Spleen (tissue), 11 donors: Measurements from ENCODE around the gene FHIT. TPM values are rescaled to one million over a fixed set of nuclear protein-coding genes. Genes with fewer than 3 reads are reported as not detected.

Experiments
- DNase-seq: peaks from one replicate; pipeline ENCODE4 v3.0.0-alpha.2; 2020
- H3K27ac ChIP-seq, 8 donors: fragments of 200-600 bp; sonication (generic) in 7 of 8; 1 replicate in 4 of 8; 2 replicates in 4 of 8; pipeline versions ENCODE4 v1.5.0 to v1.8.0; 2016 to 2021; ENCODE audit warnings: inconsistent platforms in 4 of 8, mild to moderate bottlenecking in 4 of 8, moderate library complexity in 1 of 8
- H3K27me3 ChIP-seq, 7 donors: fragments of 200-600 bp; sonication (generic) in 6 of 7; replicated peaks in 1 of 7; 1 replicate in 4 of 7; 2 replicates in 3 of 7; pipeline versions ENCODE4 v1.5.0 to v1.8.0; 2016 to 2021; ENCODE audit warnings: inconsistent platforms in 3 of 7, mild to moderate bottlenecking in 1 of 7
- H3K36me3 ChIP-seq, 6 donors: fragments of 200-600 bp; sonication (generic) in 5 of 6; 1 replicate in 4 of 6; 2 replicates in 2 of 6; pipeline versions ENCODE4 v1.5.0 to v1.8.0; 2016 to 2021; ENCODE audit warnings: inconsistent platforms in 2 of 6
- H3K4me1 ChIP-seq, 6 donors: fragments of 200-600 bp; sonication (generic) in 5 of 6; 1 replicate in 3 of 6; 2 replicates in 3 of 6; pipeline versions ENCODE4 v1.5.0 to v1.8.0; 2016 to 2021; ENCODE audit warnings: inconsistent platforms in 3 of 6
- H3K4me3 ChIP-seq, 8 donors: fragments of 200-600 bp; sonication (generic) in 7 of 8; 1 replicate in 4 of 8; 2 replicates in 4 of 8; pipeline versions ENCODE4 v1.5.0 to v1.8.0; 2016 to 2021; ENCODE audit warnings: inconsistent platforms in 4 of 8, mild to moderate bottlenecking in 4 of 8, moderate library complexity in 2 of 8
- H3K9me3 ChIP-seq, 8 donors: fragments of 200-600 bp; sonication (generic) in 7 of 8; 1 replicate in 4 of 8; 2 replicates in 4 of 8; pipeline versions ENCODE4 v1.5.0 to v1.8.0; 2016 to 2021; ENCODE audit warnings: inconsistent platforms in 4 of 8
- POLR2A ChIP-seq, 3 donors: fragments of 450-650 bp; IDR thresholded peaks; one replicate each; pipeline ENCODE4 v1.5.1; 2017; ENCODE audit warnings: antibody characterized with exemption in 3 of 3, mild to moderate bottlenecking in 1 of 3
- POLR2AphosphoS5 ChIP-seq, 3 donors: sonication (generic); formaldehyde crosslinking; IDR thresholded peaks; one replicate each; pipeline ENCODE4 v1.5.1; 2017; ENCODE audit warnings: antibody characterized with exemption in 3 of 3
- WGBS, 5 donors: extraction: QIAGEN DNeasy Blood & Tissue Kit in 3 of 5; methylation state at CpG; one replicate each; pipeline versions ENCODE4 v1.1.5 to v1.1.7; 2013 to 2018; 5-methylcytosine and 5-hydroxymethylcytosine counted together
- intact Hi-C: fragments of 100-400 bp; cut with DNase I; formaldehyde crosslinking; loops from one replicate; pipeline ENCODE4 v1.15.0; 2023; ENCODE audit warnings: low total_unique reads
- polyA plus RNA-seq, 3 donors: library from polyadenylated mRNA; stranded (reverse); fragments of 200-250 nt; gene quantifications; one replicate each; pipeline ENCODE4 v1.2.1, GENCODE V29; 2013
- total RNA-seq, 7 donors: library from RNA; depleted of rRNA in 3 of 7; stranded (reverse); fragments of >200 nt in 3 of 7; fragmentation: NEBNext Ultra II Directional in 4 of 7; extraction: Animal tissue kit (Norgen Biotek cat#: 25700) in 4 of 7; gene quantifications; one replicate each; pipeline versions ENCODE4 v1.1.0 to v1.2.1, GENCODE V29; 2016 to 2021
- TF ChIP-seq, protein P1 (sequence below), 11 experiments: fragments of 200-600 bp in 7 of 11; fragments of 450-650 bp in 4 of 11; sonication (generic) in 4 of 11; IDR thresholded peaks in 8 of 11; conservative IDR thresholded peaks in 3 of 11; 1 replicate in 7 of 11; 2 replicates in 4 of 11; pipeline versions ENCODE4 v1.4.0 to v1.8.0; 2016 to 2021; ENCODE audit warnings: antibody characterized with exemption in 11 of 11, inconsistent platforms in 4 of 11, mild to moderate bottlenecking in 1 of 11
- donor health status: healthy with polysubstance abuse.
- donor health status: DM: no; HTN: no; CAD: no; lungs with moderate emphysema.
- donor health status: DM: no; HTN: no; CAD: no.
- donor health status: Bipolar disorder and iron deficiency.
- donor health status: healthy.
- donor health status: DM: no; HTN: no; CAD: no.
- donor health status: DM: yes; HTN: yes; CAD: no.

Gene FHIT
- total and polyA plus RNA-seq, 10 donors: 4.1 to 23.1 (median 12.2) TPM

- Histone ChIP-seq H3K4me1 (no peaks in the 10 kb centered on the region), H3K36me3 (no peaks in the 10 kb centered on the region), H3K27me3 (no peaks in the 10 kb centered on the region), H3K27ac (no peak overlapping the region), H3K4me3 (no peak overlapping the region), H3K9me3 (no peaks in the 10 kb centered on the region)
- intact Hi-C loops: no loop called here
- DNase-seq: no peak
- 90 to 98% (median 95%) methylated on average over 1 of the region's 1 CpG for WGBS, 5 donors
- TF ChIP-seq, protein P1, sequence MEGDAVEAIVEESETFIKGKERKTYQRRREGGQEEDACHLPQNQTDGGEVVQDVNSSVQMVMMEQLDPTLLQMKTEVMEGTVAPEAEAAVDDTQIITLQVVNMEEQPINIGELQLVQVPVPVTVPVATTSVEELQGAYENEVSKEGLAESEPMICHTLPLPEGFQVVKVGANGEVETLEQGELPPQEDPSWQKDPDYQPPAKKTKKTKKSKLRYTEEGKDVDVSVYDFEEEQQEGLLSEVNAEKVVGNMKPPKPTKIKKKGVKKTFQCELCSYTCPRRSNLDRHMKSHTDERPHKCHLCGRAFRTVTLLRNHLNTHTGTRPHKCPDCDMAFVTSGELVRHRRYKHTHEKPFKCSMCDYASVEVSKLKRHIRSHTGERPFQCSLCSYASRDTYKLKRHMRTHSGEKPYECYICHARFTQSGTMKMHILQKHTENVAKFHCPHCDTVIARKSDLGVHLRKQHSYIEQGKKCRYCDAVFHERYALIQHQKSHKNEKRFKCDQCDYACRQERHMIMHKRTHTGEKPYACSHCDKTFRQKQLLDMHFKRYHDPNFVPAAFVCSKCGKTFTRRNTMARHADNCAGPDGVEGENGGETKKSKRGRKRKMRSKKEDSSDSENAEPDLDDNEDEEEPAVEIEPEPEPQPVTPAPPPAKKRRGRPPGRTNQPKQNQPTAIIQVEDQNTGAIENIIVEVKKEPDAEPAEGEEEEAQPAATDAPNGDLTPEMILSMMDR (IDR thresholded peaks at IDR 0.05 in 8 of 11, conservative IDR thresholded peaks at IDR 0.05 in 3 of 11): no peak
- TF ChIP-seq POLR2A (IDR thresholded peaks at IDR 0.05) (no peak), POLR2AphosphoS5 (IDR thresholded peaks at IDR 0.05) (no peak)
Observed at GRCh38 chr3:59913645-59914044, 1337.6 kb downstream of the FHIT start.

GRCh38 chr3:59908701-59909100 lies 1342.6 kb downstream of the FHIT start:
- no peaks in the 10 kb centered on the region for H3K27me3 ChIP-seq
- H3K36me3 ChIP-seq: no peaks in the 10 kb centered on the region
- H3K9me3 ChIP-seq: peaks cover 0 to 7% (median 0%) of the 10 kb centered on the region in 8 donors
- no peaks in the 10 kb centered on the region for H3K4me1 ChIP-seq
- 90 to 98% (median 95%) methylated on average over 2 of the region's 2 CpGs for WGBS, 5 donors
- no peak overlapping the region for H3K27ac ChIP-seq
- TF ChIP-seq, protein P1 (IDR thresholded peaks at IDR 0.05 in 8 of 11, conservative IDR thresholded peaks at IDR 0.05 in 3 of 11): no peak
- TF ChIP-seq POLR2AphosphoS5 (IDR thresholded peaks at IDR 0.05) (no peak), POLR2A (IDR thresholded peaks at IDR 0.05) (no peak)
- no peak overlapping the region for H3K4me3 ChIP-seq
- no peak for DNase-seq
- intact Hi-C loops: no loop called here

DNA sequence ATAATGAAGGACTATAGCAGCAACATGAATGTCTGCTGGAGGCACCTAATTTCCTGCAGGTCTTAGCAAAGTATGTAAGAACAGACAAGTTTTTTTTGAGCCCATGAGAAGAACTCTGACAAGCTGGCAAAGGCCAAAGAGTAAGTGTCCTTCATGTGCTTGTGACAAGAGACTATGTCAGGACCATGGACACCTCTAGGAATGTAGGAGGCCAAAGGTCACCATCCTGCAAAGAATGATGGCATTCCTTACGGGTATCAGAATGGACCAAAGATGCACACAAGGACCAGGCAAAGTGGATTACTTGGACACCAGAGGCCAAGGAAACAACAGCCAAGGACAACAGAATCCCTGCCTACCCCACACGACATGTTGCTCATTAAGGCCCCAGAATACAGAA lies 1343.0 kb downstream of the FHIT start:
- Histone ChIP-seq H3K9me3 (peaks cover 0 to 7% (median 0%) of the 10 kb centered on the region in 8 donors), H3K36me3 (no peaks in the 10 kb centered on the region), H3K27ac (no peak overlapping the region), H3K27me3 (no peaks in the 10 kb centered on the region), H3K4me3 (no peak overlapping the region), H3K4me1 (no peaks in the 10 kb centered on the region)
- WGBS, 5 donors: 82 to 96% (median 89%) methylated on average over 2 of the region's 2 CpGs
- TF ChIP-seq, protein P1 (IDR thresholded peaks at IDR 0.05 in 8 of 11, conservative IDR thresholded peaks at IDR 0.05 in 3 of 11): no peak
- TF ChIP-seq POLR2A (IDR thresholded peaks at IDR 0.05) (no peak), POLR2AphosphoS5 (IDR thresholded peaks at IDR 0.05) (no peak)
- intact Hi-C loops: no loop called here
- no peak for DNase-seq

DNA sequence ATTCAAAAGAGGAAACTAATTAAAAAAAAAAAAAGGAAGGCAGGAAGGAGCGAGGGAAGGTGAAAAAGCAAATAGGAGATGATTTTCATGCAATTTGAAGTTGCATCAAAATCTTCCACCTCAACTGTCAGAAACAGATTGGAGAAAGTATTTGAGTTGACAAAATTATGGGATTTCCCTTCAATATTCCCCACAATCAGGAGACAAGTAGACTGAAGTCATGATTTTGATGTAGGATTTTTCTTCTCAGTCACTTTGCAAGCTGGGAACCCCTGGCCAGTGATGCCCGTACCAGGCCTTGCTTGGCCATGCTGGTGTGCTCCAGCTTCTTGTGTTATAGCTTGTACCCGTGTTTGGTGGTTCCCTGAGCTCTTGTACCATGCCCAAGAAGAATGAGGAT lies 1347.0 kb downstream of the FHIT start:
- no peaks in the 10 kb centered on the region for H3K4me1 ChIP-seq
- no peaks in the 10 kb centered on the region for H3K27me3 ChIP-seq
- DNase-seq: no peak
- no peak overlapping the region for H3K4me3 ChIP-seq
- H3K9me3 ChIP-seq: peaks cover 0 to 7% (median 0%) of the 10 kb centered on the region in 8 donors
- H3K27ac ChIP-seq: no peak overlapping the region
- no peaks in the 10 kb centered on the region for H3K36me3 ChIP-seq
- 74 to 93% (median 90%) methylated on average over 3 of the region's 3 CpGs for WGBS, 5 donors
- intact Hi-C loops: no loop called here
- TF ChIP-seq POLR2AphosphoS5 (IDR thresholded peaks at IDR 0.05) (no peak), POLR2A (IDR thresholded peaks at IDR 0.05) (no peak)
- TF ChIP-seq, protein P1 (IDR thresholded peaks at IDR 0.05 in 8 of 11, conservative IDR thresholded peaks at IDR 0.05 in 3 of 11): no peak
